ENCODE data around the gene OTOP2.

The OTOP2 gene

DNA sequence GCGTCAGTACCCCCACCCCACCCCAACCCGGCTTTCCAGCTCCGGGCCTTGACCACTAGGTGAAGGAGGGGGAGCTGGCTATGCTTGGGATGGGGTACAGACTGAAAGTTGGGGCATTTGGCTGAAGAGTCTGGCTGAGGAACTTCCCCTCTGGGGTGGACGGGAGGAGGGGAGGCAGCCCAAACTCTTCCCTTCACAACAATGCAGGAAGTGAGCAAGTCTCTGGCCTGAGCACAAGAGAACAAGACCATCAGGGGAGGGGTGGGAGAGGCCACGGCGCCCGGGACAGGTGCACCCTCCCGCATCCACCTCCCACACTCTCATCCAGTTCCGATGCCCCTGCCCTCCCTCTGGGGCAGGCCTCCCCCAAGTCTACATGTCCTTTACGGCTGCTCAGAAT, 6.6 kb upstream of the OTOP2 start (continued):
- TF ChIP-seq, protein P1, sequence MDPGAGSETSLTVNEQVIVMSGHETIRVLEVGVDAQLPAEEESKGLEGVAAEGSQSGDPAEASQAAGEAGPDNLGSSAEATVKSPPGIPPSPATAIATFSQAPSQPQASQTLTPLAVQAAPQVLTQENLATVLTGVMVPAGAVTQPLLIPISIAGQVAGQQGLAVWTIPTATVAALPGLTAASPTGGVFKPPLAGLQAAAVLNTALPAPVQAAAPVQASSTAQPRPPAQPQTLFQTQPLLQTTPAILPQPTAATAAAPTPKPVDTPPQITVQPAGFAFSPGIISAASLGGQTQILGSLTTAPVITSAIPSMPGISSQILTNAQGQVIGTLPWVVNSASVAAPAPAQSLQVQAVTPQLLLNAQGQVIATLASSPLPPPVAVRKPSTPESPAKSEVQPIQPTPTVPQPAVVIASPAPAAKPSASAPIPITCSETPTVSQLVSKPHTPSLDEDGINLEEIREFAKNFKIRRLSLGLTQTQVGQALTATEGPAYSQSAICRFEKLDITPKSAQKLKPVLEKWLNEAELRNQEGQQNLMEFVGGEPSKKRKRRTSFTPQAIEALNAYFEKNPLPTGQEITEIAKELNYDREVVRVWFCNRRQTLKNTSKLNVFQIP (CRISPR knock-in tag; IDR thresholded peaks at IDR 0.05; ENCODE audit: borderline replicate concordance, low read depth) = no peak

DNA sequence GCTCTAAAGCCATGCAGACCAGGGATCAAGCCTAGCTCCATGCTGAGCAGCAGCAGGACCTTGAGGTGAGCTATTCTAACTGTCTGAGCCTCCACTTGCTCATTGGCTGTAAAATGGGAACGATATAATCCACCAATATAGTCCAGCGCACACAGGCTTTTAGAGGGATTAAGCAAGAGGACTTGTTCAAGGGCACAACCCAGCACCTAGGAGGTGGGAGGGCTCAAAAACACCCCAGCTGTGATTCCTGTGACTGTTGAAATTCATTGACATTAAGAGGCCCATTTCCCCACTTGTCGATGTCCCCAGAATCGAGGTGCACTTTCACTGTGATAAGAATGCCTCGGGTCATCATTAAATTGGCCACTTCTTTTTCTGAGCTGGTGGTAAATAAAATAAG, 5.2 kb upstream of the OTOP2 start:
- no peak for ATAC-seq
- TF ChIP-seq ESRRG (CRISPR knock-in tag; IDR thresholded peaks at IDR 0.05) = no peak
- no peak for TF ChIP-seq ZFP3 (CRISPR knock-in tag; IDR thresholded peaks at IDR 0.05)
- TF ChIP-seq, protein P2, sequence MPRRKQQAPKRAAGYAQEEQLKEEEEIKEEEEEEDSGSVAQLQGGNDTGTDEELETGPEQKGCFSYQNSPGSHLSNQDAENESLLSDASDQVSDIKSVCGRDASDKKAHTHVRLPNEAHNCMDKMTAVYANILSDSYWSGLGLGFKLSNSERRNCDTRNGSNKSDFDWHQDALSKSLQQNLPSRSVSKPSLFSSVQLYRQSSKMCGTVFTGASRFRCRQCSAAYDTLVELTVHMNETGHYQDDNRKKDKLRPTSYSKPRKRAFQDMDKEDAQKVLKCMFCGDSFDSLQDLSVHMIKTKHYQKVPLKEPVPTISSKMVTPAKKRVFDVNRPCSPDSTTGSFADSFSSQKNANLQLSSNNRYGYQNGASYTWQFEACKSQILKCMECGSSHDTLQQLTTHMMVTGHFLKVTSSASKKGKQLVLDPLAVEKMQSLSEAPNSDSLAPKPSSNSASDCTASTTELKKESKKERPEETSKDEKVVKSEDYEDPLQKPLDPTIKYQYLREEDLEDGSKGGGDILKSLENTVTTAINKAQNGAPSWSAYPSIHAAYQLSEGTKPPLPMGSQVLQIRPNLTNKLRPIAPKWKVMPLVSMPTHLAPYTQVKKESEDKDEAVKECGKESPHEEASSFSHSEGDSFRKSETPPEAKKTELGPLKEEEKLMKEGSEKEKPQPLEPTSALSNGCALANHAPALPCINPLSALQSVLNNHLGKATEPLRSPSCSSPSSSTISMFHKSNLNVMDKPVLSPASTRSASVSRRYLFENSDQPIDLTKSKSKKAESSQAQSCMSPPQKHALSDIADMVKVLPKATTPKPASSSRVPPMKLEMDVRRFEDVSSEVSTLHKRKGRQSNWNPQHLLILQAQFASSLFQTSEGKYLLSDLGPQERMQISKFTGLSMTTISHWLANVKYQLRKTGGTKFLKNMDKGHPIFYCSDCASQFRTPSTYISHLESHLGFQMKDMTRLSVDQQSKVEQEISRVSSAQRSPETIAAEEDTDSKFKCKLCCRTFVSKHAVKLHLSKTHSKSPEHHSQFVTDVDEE (CRISPR knock-in tag; IDR thresholded peaks at IDR 0.05) = no peak
- no peak for TF ChIP-seq ZC3H10 (CRISPR knock-in tag; IDR thresholded peaks at IDR 0.05)
- TF ChIP-seq, protein P3, sequence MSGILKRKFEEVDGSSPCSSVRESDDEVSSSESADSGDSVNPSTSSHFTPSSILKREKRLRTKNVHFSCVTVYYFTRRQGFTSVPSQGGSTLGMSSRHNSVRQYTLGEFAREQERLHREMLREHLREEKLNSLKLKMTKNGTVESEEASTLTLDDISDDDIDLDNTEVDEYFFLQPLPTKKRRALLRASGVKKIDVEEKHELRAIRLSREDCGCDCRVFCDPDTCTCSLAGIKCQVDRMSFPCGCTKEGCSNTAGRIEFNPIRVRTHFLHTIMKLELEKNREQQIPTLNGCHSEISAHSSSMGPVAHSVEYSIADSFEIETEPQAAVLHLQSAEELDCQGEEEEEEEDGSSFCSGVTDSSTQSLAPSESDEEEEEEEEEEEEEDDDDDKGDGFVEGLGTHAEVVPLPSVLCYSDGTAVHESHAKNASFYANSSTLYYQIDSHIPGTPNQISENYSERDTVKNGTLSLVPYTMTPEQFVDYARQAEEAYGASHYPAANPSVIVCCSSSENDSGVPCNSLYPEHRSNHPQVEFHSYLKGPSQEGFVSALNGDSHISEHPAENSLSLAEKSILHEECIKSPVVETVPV (CRISPR knock-in tag; IDR thresholded peaks at IDR 0.05) = no peak
- TF ChIP-seq CSDC2 (CRISPR knock-in tag; IDR thresholded peaks at IDR 0.05) = no peak
- TF ChIP-seq ARNTL (CRISPR knock-in tag; IDR thresholded peaks at IDR 0.05; ENCODE audit: borderline replicate concordance, low read depth) = no peak
- no peak for TF ChIP-seq PPARA (CRISPR knock-in tag; IDR thresholded peaks at IDR 0.05; ENCODE audit: borderline replicate concordance)
- TF ChIP-seq TCF4 (CRISPR knock-in tag; IDR thresholded peaks at IDR 0.05; ENCODE audit: borderline replicate concordance) = no peak
- no peak for TF ChIP-seq ZNF70 (CRISPR knock-in tag; IDR thresholded peaks at IDR 0.05)
- no peak for TF ChIP-seq ZNF565 (CRISPR knock-in tag; conservative IDR thresholded peaks at IDR 0.05; ENCODE audit: low read depth)
- TF ChIP-seq ZFP30 (CRISPR knock-in tag; IDR thresholded peaks at IDR 0.05) = no peak
- TF ChIP-seq BACH2 (CRISPR knock-in tag; IDR thresholded peaks at IDR 0.05; ENCODE audit: borderline replicate concordance) = no peak
- no peak for TF ChIP-seq ISL1 (CRISPR knock-in tag; IDR thresholded peaks at IDR 0.05)

DNA sequence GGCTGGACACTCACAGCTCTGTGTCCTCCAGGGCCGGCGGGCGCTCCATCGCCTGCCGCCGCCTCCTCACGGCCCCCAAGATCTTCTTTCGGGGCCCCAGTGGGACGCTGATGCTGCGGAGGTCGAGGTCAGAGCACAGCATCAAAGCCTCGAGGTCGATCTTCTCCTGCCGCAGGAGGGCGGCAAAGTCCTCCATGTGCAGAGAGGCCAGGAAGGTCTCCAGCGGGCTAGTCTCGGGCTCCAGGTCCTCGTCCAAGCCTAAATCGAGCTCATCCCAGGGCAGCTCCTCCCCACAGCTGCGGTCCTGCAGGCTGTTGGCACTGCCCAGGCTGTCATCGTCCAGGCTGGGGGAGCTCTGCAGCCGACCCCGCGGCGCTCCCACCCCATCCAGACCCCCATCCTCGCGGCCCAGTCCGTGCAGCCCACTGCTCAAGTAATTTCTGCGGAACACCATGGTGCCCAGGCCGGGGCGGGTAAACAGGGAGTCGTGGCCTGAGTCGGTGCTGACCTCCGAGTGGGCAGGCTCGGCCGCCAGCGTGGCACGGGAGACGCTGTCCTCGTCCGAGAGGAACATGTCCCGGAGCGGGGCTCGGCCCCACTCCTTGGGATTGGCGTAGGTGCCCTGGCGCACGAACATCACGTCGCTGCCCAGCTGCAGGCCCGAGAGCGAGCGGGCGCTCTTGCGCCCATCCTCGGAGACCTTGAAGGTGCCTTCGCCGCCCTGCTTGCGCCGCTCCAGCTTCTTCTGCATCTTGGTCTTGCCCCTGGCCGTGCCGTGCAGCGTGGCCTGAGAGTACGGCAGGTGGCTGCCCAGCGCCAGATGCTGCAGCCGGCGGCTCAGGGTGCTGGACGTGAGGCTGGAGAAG, 4.4 kb upstream of the OTOP2 start:
- no peak for TF ChIP-seq RARB (CRISPR knock-in tag; IDR thresholded peaks at IDR 0.05)
- TF ChIP-seq, protein P3 (CRISPR knock-in tag; IDR thresholded peaks at IDR 0.05) = no peak
- TF ChIP-seq OSR1 (CRISPR knock-in tag; IDR thresholded peaks at IDR 0.05) = no peak
- TF ChIP-seq ZFP30 (CRISPR knock-in tag; IDR thresholded peaks at IDR 0.05) = no peak
- TF ChIP-seq ZC3H10 (CRISPR knock-in tag; IDR thresholded peaks at IDR 0.05) = no peak
- no peak for TF ChIP-seq ZNF70 (CRISPR knock-in tag; IDR thresholded peaks at IDR 0.05)
- no peak for TF ChIP-seq SNAI2 (CRISPR knock-in tag; IDR thresholded peaks at IDR 0.05)
- TF ChIP-seq, protein P4, sequence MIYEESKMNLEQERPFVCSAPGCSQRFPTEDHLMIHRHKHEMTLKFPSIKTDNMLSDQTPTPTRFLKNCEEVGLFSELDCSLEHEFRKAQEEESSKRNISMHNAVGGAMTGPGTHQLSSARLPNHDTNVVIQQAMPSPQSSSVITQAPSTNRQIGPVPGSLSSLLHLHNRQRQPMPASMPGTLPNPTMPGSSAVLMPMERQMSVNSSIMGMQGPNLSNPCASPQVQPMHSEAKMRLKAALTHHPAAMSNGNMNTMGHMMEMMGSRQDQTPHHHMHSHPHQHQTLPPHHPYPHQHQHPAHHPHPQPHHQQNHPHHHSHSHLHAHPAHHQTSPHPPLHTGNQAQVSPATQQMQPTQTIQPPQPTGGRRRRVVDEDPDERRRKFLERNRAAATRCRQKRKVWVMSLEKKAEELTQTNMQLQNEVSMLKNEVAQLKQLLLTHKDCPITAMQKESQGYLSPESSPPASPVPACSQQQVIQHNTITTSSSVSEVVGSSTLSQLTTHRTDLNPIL (CRISPR knock-in tag; IDR thresholded peaks at IDR 0.05; ENCODE audit: low read depth) = no peak
- no peak for TF ChIP-seq CSDC2 (CRISPR knock-in tag; IDR thresholded peaks at IDR 0.05)
- TF ChIP-seq ESRRG (CRISPR knock-in tag; IDR thresholded peaks at IDR 0.05) = no peak
- no peak for TF ChIP-seq ZNF8 (CRISPR knock-in tag; IDR thresholded peaks at IDR 0.05)
- TF ChIP-seq TCF4 (CRISPR knock-in tag; IDR thresholded peaks at IDR 0.05; ENCODE audit: borderline replicate concordance) = no peak
- no peak for TF ChIP-seq ISL1 (CRISPR knock-in tag; IDR thresholded peaks at IDR 0.05)
- TF ChIP-seq, protein P1 (CRISPR knock-in tag; IDR thresholded peaks at IDR 0.05; ENCODE audit: borderline replicate concordance, low read depth) = no peak
- TF ChIP-seq TOX (CRISPR knock-in tag; IDR thresholded peaks at IDR 0.05; ENCODE audit: borderline replicate concordance) = no peak
- no peak for TF ChIP-seq GLIS3 (CRISPR knock-in tag; IDR thresholded peaks at IDR 0.05)
- TF ChIP-seq, protein P5, sequence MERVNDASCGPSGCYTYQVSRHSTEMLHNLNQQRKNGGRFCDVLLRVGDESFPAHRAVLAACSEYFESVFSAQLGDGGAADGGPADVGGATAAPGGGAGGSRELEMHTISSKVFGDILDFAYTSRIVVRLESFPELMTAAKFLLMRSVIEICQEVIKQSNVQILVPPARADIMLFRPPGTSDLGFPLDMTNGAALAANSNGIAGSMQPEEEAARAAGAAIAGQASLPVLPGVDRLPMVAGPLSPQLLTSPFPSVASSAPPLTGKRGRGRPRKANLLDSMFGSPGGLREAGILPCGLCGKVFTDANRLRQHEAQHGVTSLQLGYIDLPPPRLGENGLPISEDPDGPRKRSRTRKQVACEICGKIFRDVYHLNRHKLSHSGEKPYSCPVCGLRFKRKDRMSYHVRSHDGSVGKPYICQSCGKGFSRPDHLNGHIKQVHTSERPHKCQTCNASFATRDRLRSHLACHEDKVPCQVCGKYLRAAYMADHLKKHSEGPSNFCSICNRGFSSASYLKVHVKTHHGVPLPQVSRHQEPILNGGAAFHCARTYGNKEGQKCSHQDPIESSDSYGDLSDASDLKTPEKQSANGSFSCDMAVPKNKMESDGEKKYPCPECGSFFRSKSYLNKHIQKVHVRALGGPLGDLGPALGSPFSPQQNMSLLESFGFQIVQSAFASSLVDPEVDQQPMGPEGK (CRISPR knock-in tag; IDR thresholded peaks at IDR 0.05; ENCODE audit: borderline replicate concordance) = no peak
- no peak for TF ChIP-seq ZNF565 (CRISPR knock-in tag; conservative IDR thresholded peaks at IDR 0.05; ENCODE audit: low read depth)
- no peak for ATAC-seq
